GM12878 (cell line): ENCODE measurements around the gene PSMC3. TPM values are rescaled to one million over a fixed set of nuclear protein-coding genes. Genes with fewer than 3 reads are reported as not detected.

Source experiments
- CEBPB ChIP-seq, 2 experiments: fragments of 150-350 bp in 1 of 2; IDR thresholded peaks; 2 replicates each; pipeline ENCODE4 v1.6.1; 2012 to 2014; ENCODE audit warnings: low read depth in 2 of 2, low read length in 2 of 2, borderline replicate concordance in 1 of 2, inconsistent platforms in 1 of 2
- KLF5 ChIP-seq: fragments of 450-650 bp; IDR thresholded peaks from 2 replicates; pipeline ENCODE4 v1.6.1; 2014; ENCODE audit warnings: mild to moderate bottlenecking; ENCODE audit not compliant: partially characterized antibody
- NR2C1 ChIP-seq: fragments of 450-650 bp; IDR thresholded peaks from 2 replicates; pipeline ENCODE4 v1.6.1; 2017; ENCODE audit warnings: antibody characterized with exemption, mild to moderate bottlenecking, moderate library complexity
- POLR2AphosphoS5 ChIP-seq: IDR thresholded peaks from 2 replicates; pipeline ENCODE4 v1.6.1; 2011; ENCODE audit warnings: mild to moderate bottlenecking, low read length, inconsistent platforms
- RCOR1 ChIP-seq: conservative IDR thresholded peaks from 2 replicates; pipeline ENCODE4 v1.6.1; 2012; ENCODE audit warnings: low read depth, low read length, improper control_type of control experiment
- SREBF2 ChIP-seq: IDR thresholded peaks from 2 replicates; pipeline ENCODE4 v1.6.1; 2012; ENCODE audit warnings: mild to moderate bottlenecking, low read length
- STAT1 ChIP-seq: fragments of 450-650 bp; conservative IDR thresholded peaks from 2 replicates; pipeline ENCODE4 v1.6.1; 2014; ENCODE audit warnings: antibody characterized with exemption, mild to moderate bottlenecking
- TAF1 ChIP-seq: IDR thresholded peaks from 2 replicates; pipeline ENCODE4 v1.6.1; 2011; ENCODE audit warnings: mild to moderate bottlenecking, low read depth, low read length, borderline replicate concordance
- TCF7 ChIP-seq: IDR thresholded peaks from 2 replicates; pipeline ENCODE4 v1.6.1; 2014; ENCODE audit warnings: antibody characterized with exemption, borderline replicate concordance
- ZSCAN29 ChIP-seq: fragments of 450-650 bp; IDR thresholded peaks from 2 replicates; pipeline ENCODE4 v1.6.1; 2017; ENCODE audit warnings: mild to moderate bottlenecking, moderate library complexity
- polyA plus RNA-seq, 11 experiments: library from polyadenylated mRNA; depleted of rRNA in 4 of 11; unstranded in 6 of 11; stranded (reverse) in 5 of 11; fragments of >200 nt; fragmentation: Nextera tagmentation in 4 of 11; fragmentation: Illumina TruSeq in 1 of 11; extraction: Ambion mirVana in 4 of 11; extraction: Trizol in 1 of 11; gene quantifications; 1 replicate in 1 of 11; 2 replicates in 10 of 11; pipeline versions ENCODE4 v1.2.1 to v1.2.3, GENCODE V29; 2011 to 2016; ENCODE audit warnings: inconsistent platforms in 2 of 11, missing spikeins in 2 of 11, low read depth in 1 of 11
- total RNA-seq, 4 experiments: library from RNA; depleted of rRNA in 3 of 4; stranded (reverse); fragments of >200 nt in 3 of 4; fragmentation: Illumina TruSeq in 1 of 4; extraction: Trizol in 1 of 4; gene quantifications; 2 replicates each; pipeline versions ENCODE4 v1.2.1 to v1.2.3, GENCODE V29; 2013 to 2021
- TF ChIP-seq, protein P1 (sequence below): IDR thresholded peaks from 2 replicates; pipeline ENCODE4 v1.6.1; 2012; ENCODE audit warnings: low read depth, low read length, improper control_type of control experiment
- TF ChIP-seq, protein P2 (sequence below): IDR thresholded peaks from 2 replicates; pipeline ENCODE4 v1.6.1; 2012; ENCODE audit warnings: low read depth, low read length, improper control_type of control experiment
- TF ChIP-seq, protein P3 (sequence below): fragments of 450-650 bp; formaldehyde crosslinking; IDR thresholded peaks from 2 replicates; pipeline ENCODE4 v1.4.0; 2022; ENCODE audit warnings: mild to moderate bottlenecking, moderate library complexity

Gene PSMC3
- total and polyA plus RNA-seq, 10 of the 15 experiments (the other 5 are each of a cell fraction or from before 2014, with no cell fraction given), result 39.5 to 289 (median 155) TPM

DNA sequence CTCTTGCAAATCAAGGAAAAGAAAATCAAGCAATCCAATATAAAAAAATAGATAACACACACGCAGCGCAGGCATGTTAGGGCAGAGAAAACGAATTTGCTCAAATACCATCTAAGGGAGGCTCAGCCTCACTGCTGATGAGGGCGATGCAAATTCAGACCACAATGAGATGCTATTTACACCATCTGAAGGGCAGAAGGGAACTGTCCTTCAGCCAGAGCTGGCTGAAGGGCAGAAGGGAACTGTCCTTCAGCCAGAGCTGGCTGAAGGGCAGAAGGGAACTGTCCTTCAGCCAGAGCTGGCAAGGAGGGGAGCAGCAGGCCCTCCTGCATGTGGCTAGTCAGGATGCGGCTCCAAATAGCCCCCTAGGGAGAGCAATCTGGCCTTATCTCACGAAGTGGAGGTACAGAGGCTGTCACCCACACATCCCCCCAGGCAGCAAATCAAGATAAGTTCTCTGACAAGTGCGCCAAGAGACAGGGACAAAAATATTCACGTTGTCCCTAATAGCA, 25.4 kb downstream of the PSMC3 start (continued):
- TF ChIP-seq, protein P1, sequence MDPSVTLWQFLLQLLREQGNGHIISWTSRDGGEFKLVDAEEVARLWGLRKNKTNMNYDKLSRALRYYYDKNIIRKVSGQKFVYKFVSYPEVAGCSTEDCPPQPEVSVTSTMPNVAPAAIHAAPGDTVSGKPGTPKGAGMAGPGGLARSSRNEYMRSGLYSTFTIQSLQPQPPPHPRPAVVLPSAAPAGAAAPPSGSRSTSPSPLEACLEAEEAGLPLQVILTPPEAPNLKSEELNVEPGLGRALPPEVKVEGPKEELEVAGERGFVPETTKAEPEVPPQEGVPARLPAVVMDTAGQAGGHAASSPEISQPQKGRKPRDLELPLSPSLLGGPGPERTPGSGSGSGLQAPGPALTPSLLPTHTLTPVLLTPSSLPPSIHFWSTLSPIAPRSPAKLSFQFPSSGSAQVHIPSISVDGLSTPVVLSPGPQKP, result 0 out of 2 replicates have a peak, but pooled peaks have one; percentile 18
- TF ChIP-seq NR2C1, result no peak
- peak; percentile 62; the same call in 1 of the 2 replicates for TF ChIP-seq POLR2AphosphoS5
- TF ChIP-seq TAF1, result no peak
- TF ChIP-seq STAT1, result no peak
- TF ChIP-seq KLF5, result no peak
- TF ChIP-seq, protein P2, sequence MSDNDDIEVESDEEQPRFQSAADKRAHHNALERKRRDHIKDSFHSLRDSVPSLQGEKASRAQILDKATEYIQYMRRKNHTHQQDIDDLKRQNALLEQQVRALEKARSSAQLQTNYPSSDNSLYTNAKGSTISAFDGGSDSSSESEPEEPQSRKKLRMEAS, result no peak
- no peak for TF ChIP-seq ZSCAN29
- TF ChIP-seq TCF7, result no peak
- no peak for TF ChIP-seq SREBF2
- 0 out of 2 replicates have a peak, but pooled peaks have one; percentile 14 for TF ChIP-seq RCOR1
- TF ChIP-seq CEBPB (IDR thresholded peaks at IDR 0.05; ENCODE audit: borderline replicate concordance in 1 of 2, low read depth in 2 of 2, low read length in 2 of 2), result no peak
- TF ChIP-seq, protein P3, sequence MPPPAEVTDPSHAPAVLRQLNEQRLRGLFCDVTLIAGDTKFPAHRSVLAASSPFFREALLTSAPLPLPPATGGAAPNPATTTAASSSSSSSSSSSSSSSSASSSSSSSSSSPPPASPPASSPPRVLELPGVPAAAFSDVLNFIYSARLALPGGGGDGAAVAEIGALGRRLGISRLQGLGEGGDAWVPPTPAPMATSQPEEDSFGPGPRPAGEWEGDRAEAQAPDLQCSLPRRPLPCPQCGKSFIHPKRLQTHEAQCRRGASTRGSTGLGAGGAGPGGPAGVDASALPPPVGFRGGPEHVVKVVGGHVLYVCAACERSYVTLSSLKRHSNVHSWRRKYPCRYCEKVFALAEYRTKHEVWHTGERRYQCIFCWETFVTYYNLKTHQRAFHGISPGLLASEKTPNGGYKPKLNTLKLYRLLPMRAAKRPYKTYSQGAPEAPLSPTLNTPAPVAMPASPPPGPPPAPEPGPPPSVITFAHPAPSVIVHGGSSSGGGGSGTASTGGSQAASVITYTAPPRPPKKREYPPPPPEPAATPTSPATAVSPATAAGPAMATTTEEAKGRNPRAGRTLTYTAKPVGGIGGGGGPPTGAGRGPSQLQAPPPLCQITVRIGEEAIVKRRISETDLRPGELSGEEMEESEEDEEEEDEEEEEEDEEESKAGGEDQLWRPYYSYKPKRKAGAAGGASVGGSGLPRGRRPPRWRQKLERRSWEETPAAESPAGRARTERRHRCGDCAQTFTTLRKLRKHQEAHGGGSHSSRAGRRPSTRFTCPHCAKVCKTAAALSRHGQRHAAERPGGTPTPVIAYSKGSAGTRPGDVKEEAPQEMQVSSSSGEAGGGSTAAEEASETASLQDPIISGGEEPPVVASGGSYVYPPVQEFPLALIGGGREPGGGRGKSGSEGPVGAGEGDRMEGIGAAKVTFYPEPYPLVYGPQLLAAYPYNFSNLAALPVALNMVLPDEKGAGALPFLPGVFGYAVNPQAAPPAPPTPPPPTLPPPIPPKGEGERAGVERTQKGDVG (CRISPR knock-in tag), result no peak
